NAMALWA (cell line): Measurements from ENCODE around the gene KCNJ6.
"Not testable (repeated sequence)": the region's sequence is repeated elsewhere in the genome, so short reads cannot be mapped to it uniquely, and the experiment has no call there.

ENCODE experiments used
- DNase-seq: peaks from one replicate; pipeline ENCODE4 v3.0.0-alpha.2; 2015; ENCODE audit warnings: low spot score

KCNJ6 gene

GRCh38 chr21:37916310-37917051, at the start of gene KCNJ6:
Gene KCNJ6 (minus strand): TSS chr21:37916457. CDS start chr21:37840682, 75,775 bp downstream.
- no peak for DNase-seq

GRCh38 chr21:37965088-37965805, 49.0 kb upstream of the KCNJ6 start:
- DNase-seq, result no peak

- DNase-seq, result no peak
These were observed 42.3 kb upstream of the KCNJ6 start for GRCh38 chr21:37958537-37958936.

- no peak for DNase-seq
These were observed 40.5 kb upstream of the KCNJ6 start for GRCh38 chr21:37956772-37957171.

- DNase-seq, result no peak
These were observed 28.8 kb upstream of the KCNJ6 start for GRCh38 chr21:37945036-37945435.

- no peak for DNase-seq
These were observed 28.2 kb upstream of the KCNJ6 start for GRCh38 chr21:37944496-37944895.

- DNase-seq, result no peak
These were observed 24.4 kb upstream of the KCNJ6 start for GRCh38 chr21:37940691-37941090.

- no peak for DNase-seq
These were observed 23.6 kb upstream of the KCNJ6 start for GRCh38 chr21:37939838-37940237.

- DNase-seq, result no peak
These were observed 23.0 kb upstream of the KCNJ6 start for GRCh38 chr21:37939251-37939650.

- no peak for DNase-seq
These were observed 21.4 kb upstream of the KCNJ6 start for GRCh38 chr21:37937668-37938067.

- no peak for DNase-seq
These were observed 19.9 kb upstream of the KCNJ6 start for GRCh38 chr21:37936010-37936785.

- no peak for DNase-seq
These were observed 16.7 kb upstream of the KCNJ6 start for GRCh38 chr21:37932936-37933335.

GRCh38 chr21:37927711-37928110, 11.5 kb upstream of the KCNJ6 start:
- no peak for DNase-seq

- DNase-seq, result no peak
These were observed 4.8 kb upstream of the KCNJ6 start for GRCh38 chr21:37921091-37921490.

GRCh38 chr21:37920302-37920701, 4.0 kb upstream of the KCNJ6 start:
- DNase-seq, result not testable (repeated sequence)

GRCh38 chr21:37917612-37918011, 1.4 kb upstream of the KCNJ6 start:
- no peak for DNase-seq

- no peak for DNase-seq
These were observed 332 bp downstream of the KCNJ6 start for GRCh38 chr21:37915941-37916309.

GRCh38 chr21:37915497-37915911, 753 bp downstream of the KCNJ6 start:
- DNase-seq, result no peak

- no peak for DNase-seq
These were observed 3.6 kb downstream of the KCNJ6 start for GRCh38 chr21:37912616-37913015.

- DNase-seq, result no peak
These were observed 6.3 kb downstream of the KCNJ6 start for GRCh38 chr21:37909936-37910335.

- no peak for DNase-seq
These were observed 7.6 kb downstream of the KCNJ6 start for GRCh38 chr21:37908691-37909090.

- DNase-seq, result no peak
These were observed 9.2 kb downstream of the KCNJ6 start for GRCh38 chr21:37907076-37907475.

- no peak for DNase-seq
These were observed 11.0 kb downstream of the KCNJ6 start for GRCh38 chr21:37905291-37905690.
